Glutamatergic neuron (in vitro differentiated cells): ENCODE data around the gene CCDC69. TPM values are rescaled to one million over a fixed set of nuclear protein-coding genes. Genes with fewer than 3 reads are reported as not detected.

Experiments
- DNase-seq: peaks from one replicate; pipeline ENCODE4 v3.0.0; 2022
- H3K27ac Mint-ChIP-seq: one replicate; pipeline ENCODE4 v1.8.0; 2020; ENCODE audit warnings: mild to moderate bottlenecking, mixed read lengths, inconsistent platforms; ENCODE audit not compliant: unreplicated experiment
- H3K27me3 Mint-ChIP-seq: one replicate; pipeline ENCODE4 v1.8.0; 2020; ENCODE audit warnings: mild to moderate bottlenecking, moderate library complexity, mixed read lengths, inconsistent platforms; ENCODE audit not compliant: unreplicated experiment
- H3K36me3 Mint-ChIP-seq: one replicate; pipeline ENCODE4 v1.8.0; 2020; ENCODE audit warnings: mild to moderate bottlenecking, mixed read lengths, inconsistent platforms; ENCODE audit not compliant: unreplicated experiment
- H3K4me1 Mint-ChIP-seq: one replicate; pipeline ENCODE4 v1.8.0; 2020; ENCODE audit warnings: mild to moderate bottlenecking, low read depth, mixed read lengths, inconsistent platforms; ENCODE audit not compliant: unreplicated experiment
- H3K4me3 Mint-ChIP-seq: one replicate; pipeline ENCODE4 v1.8.0; 2020; ENCODE audit warnings: mild to moderate bottlenecking, mixed read lengths, inconsistent platforms; ENCODE audit not compliant: unreplicated experiment
- H3K9me3 Mint-ChIP-seq: one replicate; pipeline ENCODE4 v1.8.0; 2020; ENCODE audit warnings: mild to moderate bottlenecking, moderate library complexity, mixed read lengths, inconsistent platforms; ENCODE audit not compliant: unreplicated experiment
- CTCF ChIP-seq: fragments of 200-600 bp; sonication (generic); IDR thresholded peaks from one replicate; pipeline ENCODE4 v1.5.0; 2021; ENCODE audit not compliant: partially characterized antibody, unreplicated experiment
- total RNA-seq: library from RNA; stranded (reverse); fragmentation: NEBNext Ultra II Directional; extraction: Animal tissue kit (Norgen Biotek cat#: 25700); gene quantifications from one replicate; pipeline ENCODE4 v1.2.1, GENCODE V29; 2021; ENCODE audit not compliant: unreplicated experiment

CCDC69 gene
- total RNA-seq, 1 donor from 2014 or later: 2.0 TPM

DNA sequence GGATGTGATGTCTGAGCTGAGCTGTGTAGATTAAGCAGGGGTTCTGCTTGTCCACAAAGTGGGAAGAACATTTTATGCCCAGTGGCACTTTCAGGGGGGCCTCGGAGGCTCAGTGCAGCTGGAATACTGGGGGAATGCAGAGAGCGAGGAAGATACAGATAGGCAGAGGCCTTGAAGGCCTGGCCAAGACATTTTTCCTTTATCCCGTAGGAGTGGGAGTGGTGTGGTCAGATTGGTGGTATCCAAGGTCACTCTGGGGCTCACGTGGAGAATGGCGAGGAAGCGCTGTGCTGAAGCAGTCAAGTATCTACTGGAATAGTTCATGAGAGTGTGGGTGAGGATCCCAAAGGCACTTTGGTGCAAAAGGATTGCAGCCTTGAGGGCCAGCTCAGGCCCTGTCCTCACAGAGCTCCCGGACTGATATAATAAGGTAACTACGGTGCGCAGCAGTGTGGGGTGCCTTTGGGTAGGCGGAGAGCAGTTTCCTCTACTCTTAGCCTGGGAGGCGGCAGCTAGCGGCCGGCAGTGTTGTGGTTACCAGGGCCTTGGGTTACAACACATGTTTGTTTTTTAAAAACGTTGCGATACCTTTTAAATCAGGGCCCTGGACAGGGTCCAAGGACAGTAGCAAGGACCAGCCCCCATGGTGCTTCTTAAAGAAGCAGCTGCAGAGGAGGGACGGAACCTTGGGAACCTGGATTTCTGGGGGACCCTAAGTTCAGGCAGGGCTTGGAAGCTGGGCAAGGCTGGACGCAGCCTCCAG, 10.8 kb upstream of the CCDC69 start:
- no peaks in the 10 kb centered on the region for H3K27me3 Mint-ChIP-seq
- H3K36me3 Mint-ChIP-seq: peaks cover 4% of the 10 kb centered on the region
- no peak overlapping the region for H3K27ac Mint-ChIP-seq
- H3K4me3 Mint-ChIP-seq: no peak overlapping the region
- no peaks in the 10 kb centered on the region for H3K9me3 Mint-ChIP-seq
- no peak for TF ChIP-seq CTCF
- peaks cover 6% of the 10 kb centered on the region for H3K4me1 Mint-ChIP-seq
- DNase-seq: no peak

DNA sequence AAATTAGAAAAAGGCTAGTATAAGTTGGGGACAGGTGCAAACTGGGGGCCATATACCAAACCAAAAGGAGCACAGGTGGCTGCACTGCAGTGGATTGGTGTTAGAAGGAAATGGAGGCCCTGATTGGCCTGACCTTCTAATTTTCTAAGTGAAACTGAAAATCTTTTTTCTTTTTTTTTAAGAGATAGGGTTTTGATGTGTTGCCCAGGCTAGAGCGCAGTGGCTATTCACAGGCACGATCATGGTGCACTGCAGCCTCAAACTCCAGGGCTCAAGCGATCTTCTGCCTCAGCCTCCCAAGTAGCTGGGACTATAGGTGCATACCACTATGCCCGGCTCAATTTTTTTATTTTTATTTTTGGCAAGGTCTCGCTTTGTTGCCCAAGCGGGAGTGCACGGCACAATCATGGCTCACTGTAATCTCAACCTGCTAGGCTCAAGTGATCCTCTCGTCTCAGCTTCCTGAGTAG, 9.8 kb upstream of the CCDC69 start:
- H3K27ac Mint-ChIP-seq: no peak overlapping the region
- DNase-seq: no peak
- H3K27me3 Mint-ChIP-seq: no peaks in the 10 kb centered on the region
- no peak for TF ChIP-seq CTCF
- H3K9me3 Mint-ChIP-seq: no peaks in the 10 kb centered on the region
- H3K4me1 Mint-ChIP-seq: peaks cover 4% of the 10 kb centered on the region
- no peak overlapping the region for H3K4me3 Mint-ChIP-seq
- H3K36me3 Mint-ChIP-seq: peaks cover 4% of the 10 kb centered on the region

DNA sequence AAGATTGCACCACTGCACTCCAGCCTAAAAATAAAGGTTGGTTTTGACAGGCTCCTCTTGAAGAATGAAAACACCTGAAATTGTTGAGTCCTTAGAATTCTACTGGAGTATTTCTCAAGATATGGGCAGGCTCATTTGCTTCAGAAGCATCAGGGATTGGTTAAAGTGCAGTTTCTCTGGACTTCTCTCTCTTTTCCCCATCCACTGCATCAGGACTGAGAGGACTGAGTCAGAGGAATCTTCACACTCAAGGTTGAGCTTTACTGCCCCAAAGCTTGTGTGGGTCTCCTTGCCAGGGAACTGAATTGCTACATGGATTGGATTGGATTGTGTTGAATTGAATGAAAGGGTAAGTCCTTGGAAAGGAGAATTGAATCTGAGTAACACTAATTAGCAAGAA, 7.5 kb upstream of the CCDC69 start:
- H3K4me3 Mint-ChIP-seq: no peak overlapping the region
- peaks cover 4% of the 10 kb centered on the region for H3K36me3 Mint-ChIP-seq
- H3K4me1 Mint-ChIP-seq: no peaks in the 10 kb centered on the region
- no peaks in the 10 kb centered on the region for H3K27me3 Mint-ChIP-seq
- no peak overlapping the region for H3K27ac Mint-ChIP-seq
- no peak for DNase-seq
- H3K9me3 Mint-ChIP-seq: no peaks in the 10 kb centered on the region
- no peak for TF ChIP-seq CTCF

DNA sequence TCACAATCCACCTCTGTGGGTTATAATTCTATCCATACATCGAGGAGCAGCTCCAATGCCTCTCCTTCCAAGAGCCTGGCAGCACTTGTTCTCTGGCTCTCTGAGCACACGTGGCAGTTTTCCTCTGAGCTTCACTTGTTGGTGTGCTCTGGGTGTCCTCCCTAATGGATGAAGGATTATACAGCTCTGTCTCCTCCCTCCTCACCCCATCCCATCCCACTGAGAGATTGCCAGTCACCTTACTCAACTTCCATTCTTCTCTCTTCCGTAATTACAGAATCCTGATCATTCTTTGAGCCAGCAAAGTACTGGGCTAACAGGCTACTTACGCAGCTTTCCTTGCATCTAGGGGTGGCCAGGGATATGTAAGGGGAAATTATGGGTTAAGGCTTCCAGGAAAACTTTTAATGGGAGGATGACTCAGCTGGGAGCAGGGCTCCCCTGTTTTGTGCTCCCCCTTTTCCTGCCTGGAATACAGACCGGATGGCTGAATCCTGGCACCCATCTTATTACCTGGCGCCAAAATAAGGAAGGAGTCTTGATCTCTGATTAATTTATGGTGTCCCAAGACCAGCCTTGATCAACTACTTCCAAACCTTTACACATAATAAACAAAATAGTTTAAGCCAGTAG, 6.3 kb upstream of the CCDC69 start:
- no peaks in the 10 kb centered on the region for H3K27me3 Mint-ChIP-seq
- peaks cover 4% of the 10 kb centered on the region for H3K36me3 Mint-ChIP-seq
- H3K4me1 Mint-ChIP-seq: no peaks in the 10 kb centered on the region
- no peak for DNase-seq
- H3K4me3 Mint-ChIP-seq: no peak overlapping the region
- no peaks in the 10 kb centered on the region for H3K9me3 Mint-ChIP-seq
- no peak for TF ChIP-seq CTCF
- H3K27ac Mint-ChIP-seq: no peak overlapping the region

DNA sequence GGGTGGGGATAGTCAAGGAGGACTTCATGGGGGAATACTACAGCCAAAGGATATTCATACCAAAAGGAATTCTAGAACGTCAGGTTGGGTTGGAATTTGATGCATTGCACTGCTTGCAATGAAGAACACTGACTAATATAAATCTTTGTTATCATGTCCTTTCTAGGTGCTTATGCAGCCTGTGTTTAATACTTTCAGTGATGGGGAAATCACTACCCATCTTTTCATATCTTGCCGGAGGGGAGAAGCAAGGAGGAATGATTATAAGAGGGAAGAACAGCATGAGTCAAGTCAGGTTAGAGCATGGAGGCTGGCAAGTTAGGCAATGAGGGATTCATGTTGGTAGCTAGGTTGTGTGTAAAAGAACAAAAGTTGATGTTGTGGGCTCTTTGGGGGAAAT, 5.1 kb upstream of the CCDC69 start:
- no peak overlapping the region for H3K27ac Mint-ChIP-seq
- H3K4me3 Mint-ChIP-seq: no peak overlapping the region
- no peak for DNase-seq
- no peaks in the 10 kb centered on the region for H3K27me3 Mint-ChIP-seq
- H3K4me1 Mint-ChIP-seq: no peaks in the 10 kb centered on the region
- no peaks in the 10 kb centered on the region for H3K36me3 Mint-ChIP-seq
- TF ChIP-seq CTCF: no peak
- no peaks in the 10 kb centered on the region for H3K9me3 Mint-ChIP-seq
